ENCODE data around the gene EFCAB9.

DNA sequence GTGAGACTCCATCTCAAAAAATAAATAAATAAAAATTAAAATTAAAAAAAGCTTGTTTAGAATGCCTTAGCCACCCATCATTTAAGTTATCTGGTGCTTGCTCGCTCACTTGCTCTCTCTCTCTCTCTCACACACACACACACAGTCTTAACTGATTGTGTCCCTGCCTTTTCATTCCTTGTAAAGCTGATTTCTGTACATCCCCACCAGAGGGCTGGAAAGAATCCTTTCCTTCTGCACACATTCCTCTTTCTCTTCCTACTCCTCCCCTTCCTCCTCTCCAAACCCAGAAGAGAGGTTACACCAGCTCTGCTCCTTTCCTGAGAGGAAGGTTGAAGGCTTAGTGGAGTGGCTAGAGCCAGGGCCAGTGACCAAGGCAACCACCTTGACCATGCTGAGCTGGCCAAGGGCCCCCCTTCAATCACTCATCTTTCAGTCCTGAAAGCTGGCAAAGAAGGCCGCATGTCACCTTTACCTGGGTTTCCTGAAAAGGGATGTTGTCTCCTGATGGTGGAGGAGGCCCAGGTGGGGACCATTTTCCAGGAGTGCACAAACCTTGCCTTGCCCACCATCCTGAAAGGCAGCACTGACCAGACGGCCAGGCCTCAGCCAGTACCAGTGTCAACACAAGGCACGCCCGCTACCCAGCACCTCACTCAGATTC is 31.5 kb upstream of the EFCAB9 start:
- TF ChIP-seq CTCF (IDR thresholded peaks at IDR 0.05) (no peak), POLR2A (IDR thresholded peaks at IDR 0.05) (no peak)

All from uterus (tissue), 2 donors.